HG03159 (cell line): Measurements from ENCODE around the gene TSHZ2.
"Not testable (repeated sequence)": the region's sequence is repeated elsewhere in the genome, so short reads cannot be mapped to it uniquely, and the experiment has no call there.

Source experiments
- ATAC-seq: cut with Tn5 transposase; IDR thresholded peaks from one replicate; pipeline ENCODE4 v1.9.1; 2021; ENCODE audit warnings: mild to moderate bottlenecking, moderate library complexity; ENCODE audit not compliant: unreplicated experiment

Gene TSHZ2

GRCh38 chr20:53021934-53022333 lies 49.8 kb downstream of the TSHZ2 start:
- no peak for ATAC-seq

- no peak for ATAC-seq
These were observed 51.8 kb downstream of the TSHZ2 start for GRCh38 chr20:53023732-53024520.

- ATAC-seq, result not testable (repeated sequence)
These were observed 52.5 kb downstream of the TSHZ2 start for GRCh38 chr20:53024653-53025052.

GRCh38 chr20:53027089-53027488 lies 54.9 kb downstream of the TSHZ2 start:
- ATAC-seq, result no peak

- no peak for ATAC-seq
These were observed 56.3 kb downstream of the TSHZ2 start for GRCh38 chr20:53028337-53029007.

- ATAC-seq, result no peak
These were observed 57.9 kb downstream of the TSHZ2 start for GRCh38 chr20:53030061-53030460.

GRCh38 chr20:53032046-53032445 lies 59.9 kb downstream of the TSHZ2 start:
- no peak for ATAC-seq

- no peak for ATAC-seq
These were observed 60.3 kb downstream of the TSHZ2 start for GRCh38 chr20:53032478-53032932.

- no peak for ATAC-seq
These were observed 61.0 kb downstream of the TSHZ2 start for GRCh38 chr20:53033176-53033575.

GRCh38 chr20:53034899-53035298 lies 62.7 kb downstream of the TSHZ2 start:
- no peak for ATAC-seq

- ATAC-seq, result no peak
These were observed 64.8 kb downstream of the TSHZ2 start for GRCh38 chr20:53036992-53037391.

GRCh38 chr20:53037621-53038020 lies 65.5 kb downstream of the TSHZ2 start:
- no peak for ATAC-seq

GRCh38 chr20:53038299-53038698 lies 66.1 kb downstream of the TSHZ2 start:
- no peak for ATAC-seq

GRCh38 chr20:53040693-53041589 lies 68.8 kb downstream of the TSHZ2 start:
- ATAC-seq, result no peak

GRCh38 chr20:53042521-53042920 lies 70.4 kb downstream of the TSHZ2 start:
- ATAC-seq, result no peak

- ATAC-seq, result no peak
These were observed 72.1 kb downstream of the TSHZ2 start for GRCh38 chr20:53044296-53044695.

- ATAC-seq, result no peak
These were observed 73.8 kb downstream of the TSHZ2 start for GRCh38 chr20:53045941-53046340.

GRCh38 chr20:53047203-53047602 lies 75.0 kb downstream of the TSHZ2 start:
- no peak for ATAC-seq

GRCh38 chr20:53048387-53048786 lies 76.2 kb downstream of the TSHZ2 start:
- ATAC-seq, result no peak

GRCh38 chr20:53050338-53050737 lies 78.2 kb downstream of the TSHZ2 start:
- ATAC-seq, result no peak

GRCh38 chr20:53052380-53052779 lies 80.2 kb downstream of the TSHZ2 start:
- ATAC-seq, result no peak
